ENCODE data around the gene CGNL1.

The CGNL1 gene

GRCh38 chr15:57476533-57476975, 100.2 kb downstream of the CGNL1 start:
- DNase-seq (ENCODE audit: low read depth): peak; percentile 70
- no peak overlapping the region for H3K4me3 ChIP-seq (ENCODE audit: low read length)
- no peak for TF ChIP-seq CTCF (conservative IDR thresholded peaks at IDR 0.05; ENCODE audit: low read length)

- H3K4me3 ChIP-seq (ENCODE audit: low read length): no peak overlapping the region
- TF ChIP-seq CTCF (conservative IDR thresholded peaks at IDR 0.05; ENCODE audit: low read length): no peak
- DNase-seq (ENCODE audit: low read depth): no peak
Measured at GRCh38 chr15:57477736-57478522, 101.6 kb downstream of the CGNL1 start.

- no peak for DNase-seq (ENCODE audit: low read depth)
- TF ChIP-seq CTCF (conservative IDR thresholded peaks at IDR 0.05; ENCODE audit: low read length): no peak
- no peak overlapping the region for H3K4me3 ChIP-seq (ENCODE audit: low read length)
Measured at GRCh38 chr15:57479005-57479404, 102.7 kb downstream of the CGNL1 start.

- DNase-seq (ENCODE audit: low read depth): no peak
- no peak for TF ChIP-seq CTCF (conservative IDR thresholded peaks at IDR 0.05; ENCODE audit: low read length)
- H3K4me3 ChIP-seq (ENCODE audit: low read length): no peak overlapping the region
Measured at GRCh38 chr15:57481038-57481705, 104.9 kb downstream of the CGNL1 start.

- DNase-seq (ENCODE audit: low read depth): peak; percentile 79
- H3K4me3 ChIP-seq (ENCODE audit: low read length): no peak overlapping the region
- TF ChIP-seq CTCF (conservative IDR thresholded peaks at IDR 0.05; ENCODE audit: low read length): no peak
Measured at GRCh38 chr15:57485869-57486268, 109.6 kb downstream of the CGNL1 start.

GRCh38 chr15:57486833-57487232, 110.5 kb downstream of the CGNL1 start:
- H3K4me3 ChIP-seq (ENCODE audit: low read length): no peak overlapping the region
- DNase-seq (ENCODE audit: low read depth): no peak
- no peak for TF ChIP-seq CTCF (conservative IDR thresholded peaks at IDR 0.05; ENCODE audit: low read length)

GRCh38 chr15:57489122-57489521, 112.8 kb downstream of the CGNL1 start:
- DNase-seq (ENCODE audit: low read depth): no peak
- H3K4me3 ChIP-seq (ENCODE audit: low read length): no peak overlapping the region
- TF ChIP-seq CTCF (conservative IDR thresholded peaks at IDR 0.05; ENCODE audit: low read length): no peak

Measured in AG10803 (cell line).